ENCODE measurements around the gene CNIH2.

The CNIH2 gene

GRCh38 chr11:66313321-66314185 lies 35.6 kb downstream of the CNIH2 start:
- no peak for TF ChIP-seq CTCF (IDR thresholded peaks at IDR 0.05)

- no peak for TF ChIP-seq CTCF (IDR thresholded peaks at IDR 0.05)
Observed at GRCh38 chr11:66314186-66314501, 36.2 kb downstream of the CNIH2 start.

- TF ChIP-seq CTCF (IDR thresholded peaks at IDR 0.05), result no peak
Observed at GRCh38 chr11:66314561-66315497, 36.9 kb downstream of the CNIH2 start.

- TF ChIP-seq CTCF (IDR thresholded peaks at IDR 0.05), result no peak
Observed at GRCh38 chr11:66315498-66315885, 37.5 kb downstream of the CNIH2 start.

- no peak for TF ChIP-seq CTCF (IDR thresholded peaks at IDR 0.05)
Observed at GRCh38 chr11:66315921-66316811, 38.2 kb downstream of the CNIH2 start.

- no peak for TF ChIP-seq CTCF (IDR thresholded peaks at IDR 0.05)
Observed at GRCh38 chr11:66316849-66317251, 38.9 kb downstream of the CNIH2 start, which contains the start of gene CD248. Gene CD248 (minus strand): TSS chr11:66317044. CDS start chr11:66317027, 17 bp downstream.

GRCh38 chr11:66317322-66317722 lies 39.3 kb downstream of the CNIH2 start:
- TF ChIP-seq CTCF (IDR thresholded peaks at IDR 0.05), result no peak
